Karpas-422 (cell line): ENCODE measurements around the gene POM121L2. TPM values are rescaled to one million over a fixed set of nuclear protein-coding genes. Genes with fewer than 3 reads are reported as not detected.

Source experiments
- DNase-seq: peaks from one replicate; pipeline ENCODE4 v3.0.0-alpha.2; 2015
- H2AFZ ChIP-seq: fragments of 200-600 bp; sonication (generic); 2 replicates; pipeline ENCODE4 v1.6.1; 2014; ENCODE audit warnings: antibody characterized with exemption, low read length, mixed read lengths
- H3K27ac ChIP-seq: fragments of 200-600 bp; sonication (generic); 2 replicates; pipeline ENCODE4 v1.5.1; 2014; ENCODE audit warnings: mild to moderate bottlenecking, low read length, moderate library complexity
- H3K27me3 ChIP-seq: fragments of 200-600 bp; sonication (generic); 2 replicates; pipeline ENCODE4 v1.6.1; 2014; ENCODE audit warnings: low read length, mixed read lengths
- H3K36me3 ChIP-seq: fragments of 200-600 bp; sonication (generic); 2 replicates; pipeline ENCODE4 v1.6.1; 2014; ENCODE audit warnings: low read length, mixed read lengths; ENCODE audit not compliant: insufficient read depth
- H3K4me1 ChIP-seq: fragments of 200-600 bp; sonication (generic); 2 replicates; pipeline ENCODE4 v1.6.1; 2014; ENCODE audit warnings: mild to moderate bottlenecking, low read length, mixed read lengths
- H3K4me2 ChIP-seq: fragments of 200-600 bp; sonication (generic); 2 replicates; pipeline ENCODE4 v1.6.1; 2014; ENCODE audit warnings: low read length, low read depth, mild to moderate bottlenecking; ENCODE audit not compliant: poor library complexity, severe bottlenecking
- H3K4me3 ChIP-seq: fragments of 200-600 bp; sonication (generic); 2 replicates; pipeline ENCODE4 v1.5.1; 2014; ENCODE audit warnings: mild to moderate bottlenecking, antibody characterized with exemption, low read length, mixed read lengths
- H3K79me2 ChIP-seq: fragments of 200-600 bp; sonication (generic); 2 replicates; pipeline ENCODE4 v1.6.1; 2014; ENCODE audit warnings: mild to moderate bottlenecking, low read length, mixed read lengths
- H3K9ac ChIP-seq: fragments of 200-600 bp; sonication (generic); 2 replicates; pipeline ENCODE4 v1.6.0; 2014; ENCODE audit warnings: low read length
- H3K9me2 ChIP-seq: fragments of 200-600 bp; sonication (generic), shearing (Covaris generic); replicated peaks from 2 replicates; pipeline ENCODE4 v1.6.0; 2014; ENCODE audit warnings: mild to moderate bottlenecking, low read length, moderate library complexity; ENCODE audit not compliant: insufficient read depth
- H3K9me3 ChIP-seq: fragments of 300-700, 200-600 bp; sonication (generic); 2 replicates; pipeline ENCODE4 v1.6.1; 2014; ENCODE audit warnings: low read length, mixed read lengths
- H4K20me1 ChIP-seq: fragments of 200-600 bp; sonication (generic); 2 replicates; pipeline ENCODE4 v1.6.1; 2014; ENCODE audit warnings: mild to moderate bottlenecking, antibody characterized with exemption, low read length, low read depth; ENCODE audit not compliant: insufficient read depth
- total RNA-seq: library from RNA; depleted of rRNA; stranded (reverse); fragments of >200 nt; shearing (Covaris generic); gene quantifications from 2 replicates; pipeline ENCODE4 v1.2.3, GENCODE V29; 2014; ENCODE audit warnings: low replicate concordance; rRNA removed

The POM121L2 gene
- total RNA-seq: not detected in 2 replicates

DNA sequence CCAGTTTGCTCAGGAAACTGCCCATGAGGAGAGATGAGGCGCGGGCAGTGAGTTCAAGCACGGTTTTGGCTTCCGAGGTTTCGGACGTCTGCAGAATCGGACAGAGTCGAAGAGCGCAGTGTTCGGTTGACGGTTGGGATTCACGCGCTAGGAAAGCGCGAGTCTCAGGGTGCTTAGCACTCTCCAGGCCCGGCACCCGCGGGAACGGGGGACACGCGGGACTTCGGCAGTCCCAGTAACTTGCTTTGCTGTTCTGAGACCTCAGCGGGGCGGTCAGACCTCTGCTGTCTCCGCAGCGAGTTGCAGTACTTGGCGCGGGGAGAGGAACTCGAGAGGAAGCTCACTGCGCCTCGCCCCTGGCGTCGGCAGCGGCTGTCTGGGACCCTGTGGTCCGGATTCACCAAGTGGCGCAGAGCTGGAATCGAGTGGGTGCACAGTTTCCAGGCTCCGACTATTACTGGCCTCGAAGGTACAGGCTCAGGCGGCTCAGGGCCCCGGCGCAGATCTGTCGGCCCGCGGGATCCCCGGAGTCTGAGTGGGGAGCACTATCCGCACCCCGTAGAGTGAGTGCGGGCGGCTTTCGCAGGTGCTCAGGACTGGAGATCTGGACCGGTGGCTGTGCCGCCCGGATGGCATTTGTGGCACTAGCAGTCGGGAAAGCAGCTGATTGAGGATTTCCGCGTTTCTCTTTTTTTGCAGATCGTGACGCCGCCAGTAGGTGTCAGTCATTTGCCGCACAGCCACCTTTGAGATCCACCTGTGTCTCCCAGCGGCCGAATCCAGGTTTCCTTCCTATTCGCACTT, at the start of gene POM121L2:
POM121L2 (minus strand) TSS at position 128 of the 804 bp plus-strand sequence; CDS start at position 25, 103 bp downstream.
- Histone ChIP-seq H3K36me3 (no peaks in the 10 kb centered on the region), H3K9me3 (no peaks in the 10 kb centered on the region), H3K4me2 (peak within 1 kb of the TSS; percentile 33), H3K4me3 (no peak within 1 kb of the TSS), H3K4me1 (peaks cover 2% of the 10 kb centered on the region; the same call in 1 of the 2 replicates), H2AFZ (no peak within 1 kb of the TSS), H3K9me2 (no peaks in the 10 kb centered on the region), H4K20me1 (no peaks in the 10 kb centered on the region), H3K9ac (no peak within 1 kb of the TSS), H3K27ac (no peak within 1 kb of the TSS), H3K79me2 (no peaks in the 10 kb centered on the region), H3K27me3 (no peaks in the 10 kb centered on the region)
- peak; percentile 75 for DNase-seq

DNA sequence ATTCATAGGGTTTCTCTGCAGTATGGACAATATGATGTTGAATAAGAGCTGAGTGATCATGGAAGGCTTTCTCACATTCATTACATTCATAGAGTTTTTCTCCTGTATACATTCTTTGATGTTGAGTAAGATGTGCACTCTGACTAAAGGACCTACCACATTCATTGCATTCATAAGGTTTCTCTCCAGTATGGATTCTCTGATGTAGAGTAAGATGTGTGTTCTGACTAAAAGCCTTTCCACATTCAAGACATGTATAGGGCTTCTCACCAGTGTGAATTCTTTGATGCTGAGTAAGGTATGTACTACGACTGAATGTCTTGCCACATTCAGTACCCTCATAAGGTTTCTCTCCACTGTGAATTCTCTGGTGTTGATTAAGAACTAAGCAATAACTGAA, 47.2 kb upstream of the POM121L2 start:
- peaks cover 3% of the 10 kb centered on the region; the same call in 1 of the 2 replicates for H3K27me3 ChIP-seq
- H4K20me1 ChIP-seq: no peaks in the 10 kb centered on the region
- no peak overlapping the region for H3K9ac ChIP-seq
- no peak overlapping the region for H3K4me2 ChIP-seq
- H3K9me3 ChIP-seq: peaks cover 37% of the 10 kb centered on the region
- H2AFZ ChIP-seq: no peak overlapping the region
- H3K79me2 ChIP-seq: no peaks in the 10 kb centered on the region
- no peaks in the 10 kb centered on the region for H3K36me3 ChIP-seq
- H3K4me3 ChIP-seq: no peak overlapping the region
- no peaks in the 10 kb centered on the region for H3K4me1 ChIP-seq
- H3K9me2 ChIP-seq: no peaks in the 10 kb centered on the region
- H3K27ac ChIP-seq: no peak overlapping the region
- no peak for DNase-seq

DNA sequence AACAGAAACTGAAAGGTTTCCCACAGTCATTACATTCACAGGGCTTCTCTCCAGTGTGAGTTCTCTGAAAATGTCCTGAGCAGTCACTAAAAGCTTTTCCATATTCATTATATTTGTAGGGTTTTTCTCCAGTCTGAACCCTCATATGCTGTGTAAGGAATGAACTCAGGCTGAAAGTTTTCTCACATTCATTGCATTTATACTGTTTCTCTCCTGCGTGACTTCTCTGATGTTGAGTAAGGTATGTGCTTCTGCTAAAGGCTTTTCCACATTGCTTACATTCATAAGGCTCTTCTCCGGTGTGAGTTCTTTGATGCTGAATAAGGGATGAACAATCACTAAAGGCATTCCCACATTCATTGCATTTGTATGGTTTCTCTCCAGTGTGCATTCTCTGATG, 46.7 kb upstream of the POM121L2 start:
- Histone ChIP-seq H2AFZ (no peak overlapping the region), H3K27me3 (peaks cover 3% of the 10 kb centered on the region; the same call in 1 of the 2 replicates), H3K27ac (no peak overlapping the region), H3K79me2 (no peaks in the 10 kb centered on the region), H3K36me3 (no peaks in the 10 kb centered on the region), H3K9ac (no peak overlapping the region), H3K4me1 (no peaks in the 10 kb centered on the region), H3K4me3 (no peak overlapping the region), H3K9me2 (no peaks in the 10 kb centered on the region), H3K4me2 (no peak overlapping the region), H3K9me3 (peaks cover 37% of the 10 kb centered on the region), H4K20me1 (no peaks in the 10 kb centered on the region)
- DNase-seq: no peak

DNA sequence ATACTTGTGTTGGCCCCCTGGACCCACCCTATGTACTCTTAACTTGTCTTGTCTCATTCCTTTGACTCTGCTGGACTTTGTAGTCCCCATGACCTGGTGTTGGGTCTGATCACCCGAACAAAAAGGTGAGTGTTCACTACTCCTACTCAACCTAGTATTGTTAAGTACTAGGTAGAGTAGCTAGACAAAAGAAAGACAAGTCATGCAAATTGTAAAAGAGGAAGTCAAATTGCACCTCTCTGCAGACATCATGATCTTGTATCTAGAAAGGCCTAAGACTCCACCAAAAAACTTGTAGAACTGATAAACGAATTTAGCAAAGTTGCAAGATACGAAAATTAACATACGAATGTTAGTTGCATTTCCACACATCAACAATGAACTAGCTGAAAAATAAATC, 40.8 kb upstream of the POM121L2 start:
- Histone ChIP-seq H3K9me3 (peaks cover 1% of the 10 kb centered on the region; the same call in 1 of the 2 replicates), H3K27me3 (no peaks in the 10 kb centered on the region), H3K79me2 (no peaks in the 10 kb centered on the region), H4K20me1 (no peaks in the 10 kb centered on the region), H3K4me1 (no peaks in the 10 kb centered on the region), H3K9ac (no peak overlapping the region), H3K9me2 (no peaks in the 10 kb centered on the region; the same call in 1 of the 2 replicates), H3K36me3 (no peaks in the 10 kb centered on the region), H2AFZ (no peak overlapping the region), H3K4me2 (no peak overlapping the region), H3K27ac (no peak overlapping the region), H3K4me3 (no peak overlapping the region)
- DNase-seq: no peak

DNA sequence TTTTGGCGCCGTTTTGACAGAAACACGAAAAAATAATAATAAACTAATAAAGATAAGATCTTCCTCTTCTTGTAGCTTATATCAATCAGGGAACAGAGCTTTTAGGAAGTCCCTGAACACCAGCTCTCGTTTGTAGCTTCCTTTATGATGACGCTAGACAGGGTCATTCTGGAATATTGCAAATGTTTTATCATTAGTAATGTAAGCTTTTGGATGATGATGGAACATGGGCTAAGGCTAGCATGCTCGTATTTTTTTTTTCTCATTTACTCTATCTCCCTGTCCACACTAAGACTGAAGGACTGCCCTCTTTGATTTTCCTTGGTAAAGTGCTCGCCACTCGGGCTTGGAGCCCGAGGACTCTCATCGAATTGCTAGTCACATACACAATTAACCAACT, 22.1 kb upstream of the POM121L2 start:
- no peaks in the 10 kb centered on the region for H3K79me2 ChIP-seq
- H2AFZ ChIP-seq: no peak overlapping the region
- no peaks in the 10 kb centered on the region for H4K20me1 ChIP-seq
- H3K4me3 ChIP-seq: no peak overlapping the region
- H3K9me2 ChIP-seq: no peaks in the 10 kb centered on the region
- H3K27me3 ChIP-seq: no peaks in the 10 kb centered on the region
- H3K27ac ChIP-seq: no peak overlapping the region
- H3K4me1 ChIP-seq: no peaks in the 10 kb centered on the region
- H3K9ac ChIP-seq: no peak overlapping the region
- H3K36me3 ChIP-seq: no peaks in the 10 kb centered on the region
- no peaks in the 10 kb centered on the region for H3K9me3 ChIP-seq
- H3K4me2 ChIP-seq: no peak overlapping the region
- no peak for DNase-seq

DNA sequence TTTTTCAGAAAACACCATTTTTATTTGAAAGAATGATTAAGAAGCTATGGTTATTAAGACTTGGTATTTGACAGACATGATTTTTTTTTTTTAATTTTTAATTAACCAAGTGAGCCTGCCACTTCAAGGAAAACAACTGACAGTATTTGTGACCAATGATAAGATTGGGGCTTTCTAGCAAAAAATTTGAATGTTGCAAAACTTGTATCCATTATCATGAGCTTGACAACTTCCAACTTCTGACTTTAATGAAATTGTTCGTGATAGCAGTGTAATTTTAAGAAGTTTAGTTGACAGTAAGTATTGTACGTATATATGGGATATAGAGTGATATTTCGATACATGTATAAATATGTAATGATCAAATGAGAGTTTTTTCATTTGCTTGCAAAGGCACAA, 21.6 kb upstream of the POM121L2 start:
- H3K27me3 ChIP-seq: no peaks in the 10 kb centered on the region

DNA sequence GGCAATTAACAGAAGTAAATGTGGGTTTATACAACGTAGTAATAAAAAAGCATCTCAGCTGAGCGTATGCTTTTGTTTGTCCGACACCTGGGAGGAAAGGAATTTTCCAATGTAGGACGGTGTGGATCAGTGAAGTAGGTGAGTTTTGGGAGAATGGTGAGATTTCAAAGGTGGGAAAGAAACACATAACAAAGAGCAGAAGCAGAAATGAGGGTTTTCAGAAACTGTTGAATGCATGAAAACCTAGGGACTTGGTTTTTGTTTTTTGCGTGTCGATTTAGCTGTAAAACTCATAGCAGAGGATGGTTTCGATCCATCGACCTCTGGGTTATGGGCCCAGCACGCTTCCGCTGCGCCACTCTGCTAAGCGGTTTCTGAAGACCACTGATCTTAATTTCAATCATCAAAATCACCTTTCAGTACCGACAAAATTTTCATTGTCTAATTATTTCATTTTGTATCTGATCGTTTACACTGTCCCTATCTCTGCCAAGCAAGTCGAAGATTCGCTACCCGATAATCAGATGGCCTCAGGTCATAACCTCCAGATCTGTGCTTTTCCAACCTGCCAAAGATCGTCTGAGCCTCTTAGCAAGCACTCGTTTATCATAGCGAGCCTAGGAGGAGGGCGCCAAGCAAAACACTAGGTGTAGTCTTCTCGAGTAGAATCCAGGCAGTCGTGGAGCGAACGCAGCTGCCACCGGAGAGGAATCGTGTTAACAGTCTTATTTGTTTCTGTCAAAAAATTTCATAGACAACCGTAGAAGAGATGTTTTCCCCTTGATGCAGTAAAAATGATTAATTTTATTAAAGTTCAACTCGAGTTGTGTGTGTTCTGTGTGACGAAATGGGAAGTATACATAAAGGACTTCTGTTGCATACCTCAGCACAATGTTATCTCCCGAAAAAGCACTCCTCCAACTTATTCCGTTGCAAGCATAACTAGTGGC, 20.9 kb upstream of the POM121L2 start:
- no peaks in the 10 kb centered on the region for H3K9me3 ChIP-seq
- H3K79me2 ChIP-seq: no peaks in the 10 kb centered on the region
- no peak overlapping the region for H3K4me2 ChIP-seq
- no peak overlapping the region for H3K27ac ChIP-seq
- H3K9me2 ChIP-seq: no peaks in the 10 kb centered on the region
- H4K20me1 ChIP-seq: no peaks in the 10 kb centered on the region
- no peak for DNase-seq
- H3K4me3 ChIP-seq: no peak overlapping the region
- no peaks in the 10 kb centered on the region for H3K4me1 ChIP-seq
- no peak overlapping the region for H2AFZ ChIP-seq
- no peaks in the 10 kb centered on the region for H3K36me3 ChIP-seq
- H3K27me3 ChIP-seq: no peaks in the 10 kb centered on the region
- H3K9ac ChIP-seq: no peak overlapping the region

More for the DNA sequence above, 21.6 kb upstream of the POM121L2 start:
- Histone ChIP-seq H3K79me2 (no peaks in the 10 kb centered on the region), H4K20me1 (no peaks in the 10 kb centered on the region), H3K4me2 (no peak overlapping the region), H3K9me2 (no peaks in the 10 kb centered on the region), H3K9ac (no peak overlapping the region), H3K4me3 (no peak overlapping the region), H2AFZ (no peak overlapping the region), H3K27ac (no peak overlapping the region), H3K4me1 (no peaks in the 10 kb centered on the region), H3K36me3 (no peaks in the 10 kb centered on the region), H3K9me3 (no peaks in the 10 kb centered on the region)
- no peak for DNase-seq
